ENCODE results near the gene TRAF3. TPM values are rescaled to one million over a fixed set of nuclear protein-coding genes. Genes with fewer than 3 reads are reported as not detected.

The TRAF3 gene
- total RNA-seq, 4 donors from 2014 or later: 12.6 to 44.9 (median 28.1) TPM

DNA sequence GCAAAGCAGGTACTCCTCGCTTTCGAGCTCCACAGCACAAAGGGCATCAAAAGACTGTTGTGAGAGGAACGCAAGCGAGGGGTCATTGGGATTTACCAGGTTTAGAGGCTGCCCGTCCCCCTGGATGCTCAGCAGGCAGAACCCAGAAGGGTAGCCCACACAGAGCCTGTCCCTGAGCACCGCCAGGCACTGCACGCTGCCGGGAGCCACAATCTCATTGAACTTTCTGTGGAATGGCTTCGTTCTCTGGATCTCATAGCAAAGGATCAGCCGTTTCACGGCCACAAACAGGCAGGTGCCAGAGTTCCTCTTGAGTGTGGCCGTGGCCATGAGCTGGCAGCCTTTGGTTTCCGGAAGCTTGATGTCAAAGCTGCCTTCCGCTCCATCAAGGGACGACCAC lies 166.7 kb downstream of the TRAF3 start:
- ATAC-seq (ENCODE audit: low FRiP score) (no peak), DNase-seq (ENCODE audit: low spot score) (no peak)
- TF ChIP-seq CTCF (IDR thresholded peaks at IDR 0.05): no peak

- ATAC-seq (ENCODE audit: low FRiP score) (no peak), DNase-seq (ENCODE audit: low spot score) (no peak)
- no peak for TF ChIP-seq CTCF (IDR thresholded peaks at IDR 0.05)
Measured at GRCh38 chr14:102944448-102945330, 167.4 kb downstream of the TRAF3 start.

DNA sequence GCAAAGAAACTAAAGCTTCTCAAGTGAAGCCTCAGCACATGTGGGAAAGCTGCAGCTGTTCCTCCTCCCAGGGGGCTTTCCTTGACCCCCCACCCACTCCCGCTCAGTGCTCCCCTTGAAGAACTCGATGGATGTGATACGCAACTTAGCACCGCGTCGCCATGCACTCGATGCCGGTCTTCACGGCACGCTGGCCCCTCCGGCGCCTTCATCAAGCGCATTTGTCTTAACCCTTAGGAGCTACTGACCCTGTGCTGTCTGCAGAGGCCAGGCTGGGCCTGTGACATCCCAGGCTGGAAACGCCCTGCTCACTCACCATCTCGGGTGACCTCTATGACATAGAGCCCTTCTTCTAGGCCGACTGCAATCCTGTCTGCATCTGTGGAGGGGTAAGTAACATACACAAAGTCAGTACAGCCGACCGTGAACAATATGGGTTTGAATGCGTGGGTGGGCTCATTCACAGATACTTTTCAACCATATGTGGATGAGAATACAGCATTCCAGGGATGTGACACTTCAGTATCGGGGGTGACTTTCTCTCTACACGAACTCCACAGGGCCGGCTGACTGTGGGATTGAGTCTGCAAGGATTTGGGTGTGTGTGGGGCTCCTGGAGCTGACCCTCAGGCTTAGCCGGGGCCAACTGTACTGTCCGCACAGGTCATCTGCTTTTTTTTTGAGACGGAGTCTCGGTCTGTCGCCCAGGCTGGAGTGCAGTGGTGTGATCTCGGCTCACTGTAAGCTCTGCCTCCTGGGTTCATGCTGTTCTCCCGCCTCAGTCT lies 168.3 kb downstream of the TRAF3 start:
- no peak for DNase-seq (ENCODE audit: low spot score)
- no peak for ATAC-seq (ENCODE audit: low FRiP score)

GRCh38 chr14:102947321-102948103 lies 170.3 kb downstream of the TRAF3 start:
- DNase-seq (ENCODE audit: low spot score): no peak
- ATAC-seq (ENCODE audit: low FRiP score): no peak
- TF ChIP-seq CTCF (IDR thresholded peaks at IDR 0.05): no peak

More for the DNA sequence above, 168.3 kb downstream of the TRAF3 start:
- no peak for TF ChIP-seq CTCF (IDR thresholded peaks at IDR 0.05)

GRCh38 chr14:102948698-102949061 lies 171.4 kb downstream of the TRAF3 start:
- ATAC-seq (ENCODE audit: low FRiP score): no peak
- no peak for TF ChIP-seq CTCF (IDR thresholded peaks at IDR 0.05)
- DNase-seq (ENCODE audit: low spot score): no peak

- TF ChIP-seq CTCF (IDR thresholded peaks at IDR 0.05): no peak
- DNase-seq (ENCODE audit: low spot score) (no peak), ATAC-seq (ENCODE audit: low FRiP score) (no peak)
Measured at GRCh38 chr14:102949062-102949800, 172.0 kb downstream of the TRAF3 start.
